Thyroid gland (tissue), 4 donors: ENCODE data around the gene MEGF6.

ENCODE experiments used
- POLR2A ChIP-seq, 2 donors: fragments of 450-650 bp; IDR thresholded peaks; one replicate each; pipeline ENCODE4 v1.6.1; 2017; ENCODE audit warnings: antibody characterized with exemption in 2 of 2, mild to moderate bottlenecking in 2 of 2, moderate library complexity in 1 of 2
- TF ChIP-seq, protein P1 (sequence below), 6 experiments: fragments of 200-600 bp in 3 of 6; fragments of 450-650 bp in 3 of 6; sonication (generic) in 3 of 6; IDR thresholded peaks; one replicate each; pipeline ENCODE4 v1.5.1; 2016 to 2019; ENCODE audit warnings: antibody characterized with exemption in 6 of 6, mild to moderate bottlenecking in 2 of 6, inconsistent platforms in 1 of 6, moderate library complexity in 1 of 6

DNA sequence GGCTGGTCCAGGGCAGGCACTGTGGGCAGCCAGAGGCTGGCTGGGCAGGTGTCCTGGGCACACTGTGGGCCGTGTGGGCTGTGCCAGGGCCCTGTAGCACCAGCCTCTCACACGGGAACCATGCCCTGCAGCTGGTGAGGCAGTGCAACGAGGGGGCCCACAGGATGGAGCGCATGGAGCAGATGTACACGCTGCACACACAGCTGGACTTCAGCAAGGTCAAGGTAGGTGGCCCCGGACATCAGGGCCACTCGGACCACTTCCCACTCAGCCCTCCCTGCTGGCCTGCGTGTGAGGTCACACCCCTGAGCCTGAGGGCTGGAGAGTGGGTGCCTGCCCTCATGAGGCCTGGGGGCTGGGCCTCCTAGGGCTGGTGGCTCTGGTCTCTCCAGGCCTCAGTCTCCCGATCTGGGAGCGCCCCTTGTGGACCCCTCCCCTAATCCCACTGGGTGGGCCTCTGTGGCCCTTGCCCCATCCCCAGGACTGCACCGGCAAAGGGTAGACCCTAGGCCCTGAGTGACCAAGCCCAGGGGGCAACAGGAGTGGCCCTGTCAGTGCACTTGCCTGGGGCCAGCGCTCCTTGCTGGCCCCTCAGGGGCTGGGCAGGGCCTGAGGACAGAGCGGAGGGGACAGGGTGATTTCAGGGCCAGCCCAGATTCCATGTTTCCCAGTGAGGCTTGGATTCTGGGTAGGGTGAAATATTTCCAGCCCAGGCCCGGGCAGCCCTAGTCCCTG lies 135.3 kb downstream of the MEGF6 start:
- TF ChIP-seq, protein P1, sequence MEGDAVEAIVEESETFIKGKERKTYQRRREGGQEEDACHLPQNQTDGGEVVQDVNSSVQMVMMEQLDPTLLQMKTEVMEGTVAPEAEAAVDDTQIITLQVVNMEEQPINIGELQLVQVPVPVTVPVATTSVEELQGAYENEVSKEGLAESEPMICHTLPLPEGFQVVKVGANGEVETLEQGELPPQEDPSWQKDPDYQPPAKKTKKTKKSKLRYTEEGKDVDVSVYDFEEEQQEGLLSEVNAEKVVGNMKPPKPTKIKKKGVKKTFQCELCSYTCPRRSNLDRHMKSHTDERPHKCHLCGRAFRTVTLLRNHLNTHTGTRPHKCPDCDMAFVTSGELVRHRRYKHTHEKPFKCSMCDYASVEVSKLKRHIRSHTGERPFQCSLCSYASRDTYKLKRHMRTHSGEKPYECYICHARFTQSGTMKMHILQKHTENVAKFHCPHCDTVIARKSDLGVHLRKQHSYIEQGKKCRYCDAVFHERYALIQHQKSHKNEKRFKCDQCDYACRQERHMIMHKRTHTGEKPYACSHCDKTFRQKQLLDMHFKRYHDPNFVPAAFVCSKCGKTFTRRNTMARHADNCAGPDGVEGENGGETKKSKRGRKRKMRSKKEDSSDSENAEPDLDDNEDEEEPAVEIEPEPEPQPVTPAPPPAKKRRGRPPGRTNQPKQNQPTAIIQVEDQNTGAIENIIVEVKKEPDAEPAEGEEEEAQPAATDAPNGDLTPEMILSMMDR (IDR thresholded peaks at IDR 0.05) = no peak
- TF ChIP-seq POLR2A (IDR thresholded peaks at IDR 0.05) = no peak
